HepG2 (cell line): ENCODE measurements around the gene PNMA6F. TPM values are rescaled to one million over a fixed set of nuclear protein-coding genes. Genes with fewer than 3 reads are reported as not detected.

Source experiments
- ATAC-seq: fragments of 200-7000 bp; cut with Tn5 transposase; 3 replicates; pipeline ENCODE4 v1.9.1; 2020; ENCODE audit warnings: mild to moderate bottlenecking, moderate library complexity
- BruUV-seq: library from RNA; stranded (reverse); fragments of 400-500 nt; replicated peaks from 2 replicates; lab custom pipeline; 2021; lab: Mats Ljungman, UMichigan
- CTCF ChIA-PET: fragments of 300-600 bp; formaldehyde crosslinking; extraction: SDS; loops from one replicate; lab custom pipeline; 2021; ENCODE audit warnings: low total read pairs, inconsistent platforms, low intra/inter-chr PET ratio; lab: Yijun Ruan, JAX
- POLR2A ChIA-PET: fragments of 350-600 bp; sonication (Branson Sonifier 250); formaldehyde crosslinking; loops from one replicate; lab custom pipeline; 2020; ENCODE audit warnings: antibody characterized with exemption, inconsistent platforms; lab: Yijun Ruan, JAX
- DNase-seq: peaks from one replicate; pipeline ENCODE4 v3.0.0-alpha.2; 2015; ENCODE audit warnings: low spot score
- FAIRE-seq: peaks from 3 replicates; lab custom pipeline; 2011; peaks lifted over from hg19 to GRCh38; lab: Jason Lieb, UNC
- H2AFZ ChIP-seq: one replicate; pipeline ENCODE4 v1.6.1; 2011; ENCODE audit warnings: low read length, inconsistent platforms
- H3K27ac ChIP-seq: fragments of 300-600 bp; 3 replicates; pipeline ENCODE4 v1.8.0; 2011; ENCODE audit warnings: mixed run types, mild to moderate bottlenecking, mixed read lengths, low read length, inconsistent platforms; ENCODE audit not compliant: insufficient read depth; ENCODE audit errors: extremely low read length
- H3K27me3 ChIP-seq, 2 experiments: fragments of 200-600 bp in 1 of 2; 2 replicates in 1 of 2; 3 replicates in 1 of 2; pipeline versions ENCODE4 v1.6.0 to v1.8.0; 2011; ENCODE audit warnings: low read length in 2 of 2, mild to moderate bottlenecking in 2 of 2, moderate library complexity in 2 of 2, inconsistent platforms in 1 of 2; ENCODE audit not compliant: insufficient read depth in 2 of 2, control insufficient read depth in 1 of 2
- H3K36me3 ChIP-seq, 2 experiments: fragments of 200-600 bp in 1 of 2; replicated peaks in 1 of 2; 2 replicates in 1 of 2; 3 replicates in 1 of 2; pipeline versions ENCODE4 v1.5.1 to v1.8.0; 2011; ENCODE audit warnings: low read length in 2 of 2, inconsistent platforms in 1 of 2; ENCODE audit not compliant: insufficient read depth in 2 of 2, control insufficient read depth in 1 of 2
- H3K4me1 ChIP-seq: 2 replicates; pipeline ENCODE4 v1.5.1; 2012; ENCODE audit warnings: low read length, inconsistent platforms; ENCODE audit not compliant: insufficient read depth
- H3K4me2 ChIP-seq: 2 replicates; pipeline ENCODE4 v1.6.0; 2011; ENCODE audit warnings: low read depth, low read length, inconsistent platforms
- H3K4me3 ChIP-seq, 3 experiments: fragments of 200-600 bp in 1 of 3; sonication (generic), shearing (Covaris generic) in 1 of 3; replicated peaks in 1 of 3; 2 replicates each; pipeline ENCODE4 v1.5.1; 2011 to 2016; ENCODE audit warnings: low read length in 3 of 3, inconsistent platforms in 2 of 3, low read depth in 2 of 3, mild to moderate bottlenecking in 2 of 3, control low read depth in 1 of 3, mixed read lengths in 1 of 3; ENCODE audit not compliant: insufficient read depth in 1 of 3
- H3K79me2 ChIP-seq: one replicate; pipeline ENCODE4 v1.6.1; 2011; ENCODE audit warnings: low read length, inconsistent platforms; ENCODE audit not compliant: insufficient read depth
- H3K9ac ChIP-seq: 2 replicates; pipeline ENCODE4 v1.6.0; 2011; ENCODE audit warnings: mild to moderate bottlenecking, low read depth, low read length, inconsistent platforms; ENCODE audit not compliant: insufficient read depth
- H3K9me3 ChIP-seq: 2 replicates; pipeline ENCODE4 v1.5.1; 2012; ENCODE audit warnings: mild to moderate bottlenecking, low read length
- H4K20me1 ChIP-seq: 2 replicates; pipeline ENCODE4 v1.6.0; 2011; ENCODE audit warnings: inconsistent platforms, mild to moderate bottlenecking, low read length, moderate library complexity; ENCODE audit not compliant: insufficient read depth
- BHLHE40 ChIP-seq: IDR thresholded peaks from 2 replicates; pipeline ENCODE4 v1.6.1; 2011; ENCODE audit warnings: low read length, improper control_type of control experiment
- HMGXB4 ChIP-seq, 2 experiments: sonication (generic) in 1 of 2; formaldehyde crosslinking in 1 of 2; IDR thresholded peaks; 2 replicates each; pipeline versions ENCODE4 v1.4.0 to v1.6.1; 2018 to 2020; ENCODE audit warnings: missing genetic modification reagents in 2 of 2, borderline replicate concordance in 1 of 2, low read depth in 1 of 2, mild to moderate bottlenecking in 1 of 2, missing biosample characterization in 1 of 2
- RBM22 ChIP-seq: fragments of 200-400 bp; formaldehyde crosslinking; optimal IDR thresholded peaks from 2 replicates; pipeline ENCODE3; 2017; ENCODE audit warnings: mild to moderate bottlenecking, low read length, moderate library complexity
- RNF2 ChIP-seq: fragments of 450-650 bp; conservative IDR thresholded peaks from 2 replicates; pipeline ENCODE4 v1.6.1; 2016; ENCODE audit warnings: low read depth
- ZBTB33 ChIP-seq: sonication (generic); formaldehyde crosslinking; IDR thresholded peaks from 2 replicates; pipeline ENCODE4 v1.4.0; 2020; ENCODE audit warnings: missing genetic modification reagents
- ZBTB7B ChIP-seq: sonication (generic); formaldehyde crosslinking; IDR thresholded peaks from 2 replicates; pipeline ENCODE4 v1.4.0; 2020; ENCODE audit warnings: missing genetic modification reagents
- ZNF644 ChIP-seq: IDR thresholded peaks from 2 replicates; pipeline ENCODE4 v1.6.1; 2016; ENCODE audit warnings: low read depth
- WGBS: methylation state at CpG from one replicate; pipeline ENCODE4 v1.1.6; 2017; ENCODE audit warnings: low lambda C conversion rate; 5-methylcytosine and 5-hydroxymethylcytosine counted together
- in situ Hi-C: cut with HindIII; loops from 2 replicates; pipeline ENCODE4 v1.10.0; 2017; ENCODE audit warnings: low pct_unique_long_range_greater_than_20kb; ENCODE audit not compliant: extremely low pct_ligation_motif_present
- intact Hi-C: fragments of 100-400 bp; cut with micrococcal nuclease; formaldehyde crosslinking; loops from one replicate; pipeline ENCODE4 v1.10.0; 2022; ENCODE audit not compliant: unreplicated experiment
- polyA plus RNA-seq, 8 experiments: library from polyadenylated mRNA; depleted of rRNA in 3 of 8; stranded (reverse) in 7 of 8; unstranded in 1 of 8; fragments of >200 nt; fragmentation: Illumina TruSeq in 4 of 8; extraction: Trizol in 4 of 8; gene quantifications; 2 replicates each; pipeline versions ENCODE4 v1.2.1 to v1.2.3, GENCODE V29; 2011 to 2016; ENCODE audit warnings: low read depth in 4 of 8, missing spikeins in 1 of 8, mixed read lengths in 1 of 8; ENCODE audit not compliant: insufficient read depth in 1 of 8
- total RNA-seq, 5 experiments: library from RNA; depleted of rRNA; stranded (reverse); fragments of >200 nt; fragmentation: Illumina TruSeq; extraction: Trizol; gene quantifications; 2 replicates each; pipeline ENCODE4 v1.2.3, GENCODE V29; 2016; ENCODE audit warnings: low read depth in 1 of 5

PNMA6F gene
- total and polyA plus RNA-seq, 2 of the 13 experiments (the other 11 are each of a cell fraction or from before 2014, with no cell fraction given), result not detected

- no peaks in the 10 kb centered on the region for H4K20me1 ChIP-seq
- H3K79me2 ChIP-seq, result no peaks in the 10 kb centered on the region
- POLR2A ChIA-PET, result no interaction called here
- DNase-seq (no peak), ATAC-seq (peak; percentile 68), FAIRE-seq (no peak)
- H3K9ac ChIP-seq, result no peak overlapping the region
- H3K36me3 ChIP-seq, result peaks cover 0 to 1% of the 10 kb centered on the region in 2 experiments; a peak in 1 of 5 replicates
- CTCF ChIA-PET, result no interaction called here
- no peak overlapping the region for H3K4me3 ChIP-seq
- H3K4me1 ChIP-seq, result no peaks in the 10 kb centered on the region; the same call in 1 of the 2 replicates
- intact Hi-C loops, result no loop called here
- in situ Hi-C loops, result no loop called here
- no peak overlapping the region for H3K27ac ChIP-seq
- WGBS, result no CpG with 5 or more reads among the region's 12 CpGs
- no peak for TF ChIP-seq RNF2
- TF ChIP-seq BHLHE40, result no peak
- TF ChIP-seq ZBTB7B (CRISPR knock-in tag), result no peak
- peak; percentile 51 for TF ChIP-seq RBM22
- no peak for TF ChIP-seq HMGXB4 (CRISPR knock-in tag; IDR thresholded peaks at IDR 0.05; ENCODE audit: borderline replicate concordance in 1 of 2, low read depth in 1 of 2)
- TF ChIP-seq ZBTB33 (CRISPR knock-in tag), result no peak
- TF ChIP-seq ZNF644 (CRISPR knock-in tag), result no peak
- 0 out of 2 replicates have a peak, but pooled peaks cover 5% of the 10 kb centered on the region for H3K9me3 ChIP-seq
- BruUV-seq, result no TSS peak
- H3K4me2 ChIP-seq, result no peak overlapping the region
- no peaks in the 10 kb centered on the region for H3K27me3 ChIP-seq
- H2AFZ ChIP-seq, result no peak overlapping the region
These were observed 31.8 kb upstream of the PNMA6F start for GRCh38 chrX:153353416-153353815.
